GM19239 (cell line): ENCODE data around the gene ZNRF3.
A peak's percentile ranks its signal among the peaks of the same experiment; 100 is the strongest.
"Not testable (repeated sequence)": the region's sequence is repeated elsewhere in the genome, so short reads cannot be mapped to it uniquely, and the experiment has no call there.

ENCODE experiments used
- DNase-seq: peaks from one replicate; pipeline ENCODE4 v3.0.0; 2011; ENCODE audit warnings: low spot score; ENCODE audit not compliant: insufficient read length
- FAIRE-seq: peaks from 2 replicates; lab custom pipeline; 2011; peaks lifted over from hg19 to GRCh38; lab: Jason Lieb, UNC

The ZNRF3 gene

DNA sequence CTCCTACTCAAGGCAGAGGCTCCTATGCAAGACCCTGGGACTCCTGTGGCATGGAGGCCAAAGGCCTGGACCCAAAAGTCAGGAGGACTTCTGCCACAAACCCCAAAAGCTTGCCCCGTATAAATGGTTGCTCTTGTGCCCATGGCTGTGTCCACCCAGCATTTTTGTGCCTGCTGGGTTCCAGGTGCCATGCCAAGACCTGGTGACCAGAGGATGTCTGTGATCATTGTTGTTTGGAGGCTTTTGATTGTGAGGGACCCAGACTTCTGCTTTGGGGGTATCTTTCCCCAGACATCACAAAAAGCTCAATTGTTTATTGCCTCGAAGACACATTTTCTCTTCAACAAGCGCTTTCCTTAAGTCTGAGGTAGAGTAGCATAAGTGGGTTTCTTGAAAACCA, 143.2 kb downstream of the ZNRF3 start:
- FAIRE-seq: no peak
- DNase-seq: no peak

DNA sequence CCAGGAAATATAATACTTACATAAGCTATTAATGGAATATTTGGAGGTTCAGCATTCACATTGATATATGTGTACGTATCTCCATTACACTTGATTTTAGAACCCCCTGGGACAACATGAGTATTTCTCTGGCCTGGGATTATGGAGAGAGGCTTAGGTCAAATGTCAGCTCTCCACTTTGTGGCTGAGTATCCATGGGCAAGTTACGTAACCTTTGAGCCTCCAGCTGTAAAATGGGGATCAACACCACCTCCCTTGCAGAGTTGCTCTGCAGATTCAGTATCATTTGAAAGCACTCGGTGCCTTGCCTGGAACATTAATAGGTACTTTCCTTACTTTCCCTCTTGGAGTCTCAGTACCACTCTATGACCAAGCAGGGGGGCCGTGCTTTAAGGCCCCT, 145.1 kb downstream of the ZNRF3 start:
- no peak for FAIRE-seq
- DNase-seq: no peak

DNA sequence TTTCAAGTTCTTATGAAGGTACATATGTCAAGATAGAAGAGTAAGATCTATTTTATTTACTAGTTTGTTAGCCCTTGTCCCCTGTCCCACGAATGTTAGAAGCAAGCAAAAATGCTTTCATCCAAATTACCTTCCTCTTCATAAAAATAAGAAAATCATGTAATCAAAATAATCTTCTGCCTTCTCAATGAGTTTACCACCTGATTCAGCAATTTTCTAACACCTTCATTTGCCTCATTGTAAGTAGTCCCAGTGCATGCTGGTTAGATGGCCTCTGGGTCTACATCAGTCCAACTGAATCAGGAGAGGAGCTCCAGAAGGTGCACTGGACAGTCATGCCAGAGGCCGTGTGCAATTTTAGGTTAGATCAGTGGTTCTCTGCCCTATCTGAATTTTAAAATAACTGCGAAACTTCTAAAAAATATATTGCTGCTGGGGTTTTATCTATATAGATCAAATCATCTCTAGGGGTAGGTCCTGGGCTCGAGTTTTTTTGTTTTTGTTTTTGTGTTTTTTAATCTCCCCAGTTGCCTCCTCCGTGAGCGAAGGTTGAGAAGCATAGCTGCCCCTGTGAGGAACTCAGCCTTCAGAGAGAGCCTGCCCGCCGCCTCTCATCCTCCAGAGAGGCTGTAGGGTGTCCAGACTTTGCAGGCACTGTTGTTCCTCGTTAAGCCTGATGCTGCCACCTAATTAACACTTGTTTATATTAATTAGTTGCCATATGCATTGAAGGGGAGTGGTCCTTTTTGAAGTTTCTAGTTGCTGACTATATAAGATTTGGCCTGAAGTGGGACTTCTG, 146.0 kb downstream of the ZNRF3 start:
- FAIRE-seq: no peak
- DNase-seq: no peak

DNA sequence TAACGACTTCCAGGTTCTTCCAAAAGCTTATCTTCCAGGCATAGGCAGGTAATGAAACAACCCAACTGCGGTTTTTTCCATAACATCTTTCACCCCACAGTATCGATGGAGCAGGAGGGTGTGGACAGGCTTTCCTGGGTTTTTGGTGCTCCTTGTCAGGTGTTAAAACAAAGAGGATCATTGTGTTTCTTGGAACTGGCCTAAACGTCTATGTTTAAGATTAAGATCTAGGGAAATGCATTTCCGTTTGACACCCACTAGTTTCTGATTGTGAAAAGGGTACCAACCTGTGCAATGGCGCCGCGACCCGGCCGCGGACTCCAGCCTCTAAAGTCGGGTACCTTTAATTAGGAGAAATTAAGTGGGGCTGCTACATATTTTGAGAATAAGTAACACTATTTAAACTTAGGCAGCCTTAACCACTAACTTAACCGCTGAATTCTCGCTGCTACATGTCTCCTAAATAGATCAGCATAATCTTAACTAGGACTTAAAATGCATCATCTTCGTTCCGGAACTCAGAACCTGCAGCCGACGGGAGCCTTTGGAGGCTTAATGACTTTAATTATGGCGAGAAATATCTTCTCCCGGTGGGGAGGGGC, 146.7 kb downstream of the ZNRF3 start:
- no peak for DNase-seq
- FAIRE-seq: no peak

DNA sequence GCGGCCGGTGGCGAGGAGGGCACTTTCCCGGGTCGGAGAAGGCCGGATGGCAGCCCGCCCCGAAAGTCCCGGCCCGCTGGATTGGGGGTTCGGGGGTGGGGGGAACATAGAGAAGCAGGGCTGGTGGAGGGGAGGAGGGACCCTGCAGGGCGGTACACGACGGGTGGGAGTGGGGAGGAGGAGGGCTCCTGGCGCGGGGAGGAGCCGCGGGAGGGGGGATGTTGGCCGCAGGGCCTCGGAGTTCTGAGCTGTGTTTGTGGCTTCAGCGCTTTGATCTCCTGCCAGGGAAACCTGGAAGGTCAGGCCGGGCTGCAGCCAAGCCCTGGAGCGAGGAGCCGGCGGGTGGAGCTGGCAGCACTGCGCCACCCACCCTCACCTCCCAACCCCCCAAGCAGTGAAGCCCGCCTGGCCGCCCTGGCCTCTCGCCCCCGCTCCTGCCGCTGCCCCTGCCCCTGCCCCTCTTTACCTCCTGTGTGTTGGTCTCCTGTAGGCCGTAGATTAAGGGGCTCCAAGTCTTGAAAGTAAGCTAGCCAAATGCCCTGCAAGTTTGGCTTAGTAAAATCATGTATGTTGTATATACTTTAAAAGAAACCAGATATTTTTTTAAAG, 147.3 kb downstream of the ZNRF3 start:
- DNase-seq (no peak), FAIRE-seq (no peak)

DNA sequence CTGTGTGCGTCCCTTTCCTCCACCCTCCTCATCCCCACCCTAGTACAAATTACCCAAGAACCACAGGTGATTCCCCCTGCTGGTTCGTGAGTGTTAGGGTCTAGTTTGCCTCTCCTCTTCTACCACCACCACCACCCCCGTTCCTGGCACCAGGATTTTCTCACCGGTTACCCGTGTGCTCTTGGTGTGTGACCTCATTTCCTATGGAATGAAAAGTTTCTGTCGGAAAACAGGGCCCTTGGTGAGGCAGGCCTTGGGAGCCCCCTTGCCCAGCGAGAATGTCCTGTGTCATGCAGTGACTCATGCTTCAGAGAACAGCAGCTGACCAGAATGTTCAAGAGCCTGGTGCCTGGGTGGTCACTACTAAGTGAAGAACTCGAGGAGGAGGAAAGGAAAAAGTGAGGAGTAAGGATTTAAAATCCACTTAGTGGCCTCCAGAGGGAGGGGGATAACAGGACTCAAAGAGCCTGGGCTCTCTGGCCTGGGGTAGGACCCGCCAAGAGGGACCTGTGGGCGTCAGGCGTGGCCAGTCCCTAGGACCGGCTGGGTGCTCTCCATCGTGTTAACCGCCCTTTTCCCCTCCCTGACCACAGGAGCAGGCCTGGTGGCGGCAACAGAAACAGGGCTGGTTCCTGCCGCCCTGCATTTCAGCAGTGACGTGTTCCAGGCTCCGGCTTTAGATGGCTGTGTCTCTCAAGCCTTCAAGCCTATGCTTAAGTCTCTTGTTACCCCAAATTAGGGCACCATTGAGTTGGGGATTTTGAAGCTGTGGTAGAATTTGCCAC, 148.0 kb downstream of the ZNRF3 start:
- FAIRE-seq (no peak), DNase-seq (no peak)

DNA sequence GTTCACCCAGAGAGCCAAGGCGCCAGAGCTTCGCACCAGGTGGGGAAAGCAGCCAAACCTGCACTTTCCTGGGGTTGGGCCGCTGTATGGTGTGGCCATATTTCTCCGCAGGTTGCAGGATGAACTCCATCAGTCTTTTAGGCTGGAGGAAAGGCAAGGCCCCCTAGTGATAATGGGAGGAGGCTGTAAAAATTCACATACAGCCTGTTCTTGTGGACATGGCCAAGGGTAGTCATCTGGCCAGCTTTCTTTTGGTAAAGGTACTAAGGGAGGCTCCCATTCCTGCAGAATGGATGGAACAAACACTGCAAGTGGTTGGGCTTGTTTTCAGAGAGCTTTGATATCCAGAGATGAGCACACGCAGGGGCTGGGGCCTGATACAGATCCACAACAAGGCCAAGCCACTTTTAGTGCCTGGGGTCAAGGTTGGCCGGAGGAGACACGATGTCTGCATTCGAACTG, 148.7 kb downstream of the ZNRF3 start:
- no peak for FAIRE-seq
- no peak for DNase-seq

DNA sequence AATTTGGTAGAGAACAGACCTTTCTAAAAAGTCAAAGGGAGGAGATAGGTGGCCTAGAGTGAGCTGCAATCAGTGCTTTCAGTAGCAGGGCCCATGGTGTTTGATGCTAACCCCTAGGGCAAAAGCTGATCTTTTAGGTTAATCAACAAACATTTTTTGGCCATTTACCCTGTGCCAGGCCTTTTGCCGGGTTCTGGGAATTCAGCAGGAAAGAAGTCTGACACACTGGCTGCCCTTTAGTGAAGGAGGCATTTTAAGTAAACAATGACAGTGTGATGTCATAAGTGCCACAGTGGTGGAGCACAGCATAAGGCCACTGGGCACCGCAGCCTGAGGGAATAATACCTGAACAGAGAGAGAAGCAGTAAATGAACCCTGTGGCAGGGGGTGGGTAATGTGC, 149.2 kb downstream of the ZNRF3 start:
- no peak for FAIRE-seq
- DNase-seq: no peak

DNA sequence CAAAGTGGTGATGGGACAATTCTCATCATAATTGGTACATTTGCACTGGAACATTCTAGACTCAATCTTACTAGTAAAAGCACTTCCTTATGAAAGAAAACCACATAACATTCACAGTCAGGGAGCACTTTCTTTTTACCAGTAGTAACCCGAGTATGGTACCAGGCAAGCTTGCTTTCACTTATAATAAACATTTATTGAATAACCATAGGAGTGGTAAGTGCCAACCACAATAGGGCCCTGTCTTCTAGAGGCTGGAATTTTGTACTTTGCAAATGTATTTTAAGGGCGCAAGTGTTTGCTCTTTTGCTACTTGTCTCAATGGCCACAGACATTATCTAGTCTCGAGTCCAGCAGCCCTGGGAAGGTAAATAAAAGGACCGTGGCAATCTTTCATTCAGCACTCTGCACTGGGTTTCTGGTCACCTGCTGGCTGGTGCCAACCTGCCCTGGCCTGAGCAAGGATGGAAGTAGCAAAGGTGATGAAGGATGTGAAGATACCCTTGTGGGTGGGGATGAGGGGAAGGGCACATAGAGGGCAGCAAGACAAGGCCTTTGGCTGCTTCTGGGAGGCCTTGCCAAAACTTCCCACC, 154.1 kb downstream of the ZNRF3 start:
- DNase-seq: no peak
- FAIRE-seq: no peak

DNA sequence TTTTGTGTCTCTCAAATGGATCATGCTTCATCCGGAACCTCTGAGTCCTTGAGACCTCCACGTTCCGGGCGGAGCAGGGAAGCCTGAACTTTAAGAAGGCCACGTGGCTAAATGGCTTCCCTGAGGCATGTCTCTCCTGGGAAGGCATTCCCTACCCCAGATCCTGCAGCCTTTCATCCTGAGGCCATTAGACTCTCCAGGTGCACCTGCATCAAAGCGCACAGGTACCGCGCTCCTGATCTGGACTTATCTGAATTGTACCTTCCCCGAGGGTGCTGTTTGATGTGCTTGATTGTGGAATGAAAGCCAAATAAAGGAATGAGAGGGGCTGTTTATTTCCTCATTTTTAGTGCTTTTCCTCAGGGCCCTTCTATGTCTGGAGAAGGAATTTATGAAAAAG, 155.8 kb downstream of the ZNRF3 start:
- FAIRE-seq (no peak), DNase-seq (no peak)

DNA sequence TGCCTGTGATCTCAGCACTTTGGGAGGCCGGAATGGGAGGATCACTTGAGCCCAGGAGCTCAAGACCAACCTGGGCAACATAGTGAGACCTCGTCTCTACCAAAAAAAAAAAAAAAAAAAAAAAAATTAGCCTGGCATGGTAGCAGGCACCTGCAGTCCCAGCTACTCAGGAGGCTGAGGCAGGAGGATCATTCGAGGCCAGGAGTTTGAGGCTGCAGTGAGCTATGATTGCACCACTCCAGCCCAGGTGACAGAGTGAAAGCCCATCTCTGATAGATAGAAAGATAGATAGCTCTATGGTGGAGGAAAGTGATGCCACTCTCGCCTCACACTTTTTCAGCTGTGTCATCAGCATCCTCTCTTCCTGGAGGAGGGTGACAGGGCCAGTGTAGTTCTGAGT, 156.3 kb downstream of the ZNRF3 start:
- DNase-seq, FAIRE-seq: not testable (repeated sequence)

DNA sequence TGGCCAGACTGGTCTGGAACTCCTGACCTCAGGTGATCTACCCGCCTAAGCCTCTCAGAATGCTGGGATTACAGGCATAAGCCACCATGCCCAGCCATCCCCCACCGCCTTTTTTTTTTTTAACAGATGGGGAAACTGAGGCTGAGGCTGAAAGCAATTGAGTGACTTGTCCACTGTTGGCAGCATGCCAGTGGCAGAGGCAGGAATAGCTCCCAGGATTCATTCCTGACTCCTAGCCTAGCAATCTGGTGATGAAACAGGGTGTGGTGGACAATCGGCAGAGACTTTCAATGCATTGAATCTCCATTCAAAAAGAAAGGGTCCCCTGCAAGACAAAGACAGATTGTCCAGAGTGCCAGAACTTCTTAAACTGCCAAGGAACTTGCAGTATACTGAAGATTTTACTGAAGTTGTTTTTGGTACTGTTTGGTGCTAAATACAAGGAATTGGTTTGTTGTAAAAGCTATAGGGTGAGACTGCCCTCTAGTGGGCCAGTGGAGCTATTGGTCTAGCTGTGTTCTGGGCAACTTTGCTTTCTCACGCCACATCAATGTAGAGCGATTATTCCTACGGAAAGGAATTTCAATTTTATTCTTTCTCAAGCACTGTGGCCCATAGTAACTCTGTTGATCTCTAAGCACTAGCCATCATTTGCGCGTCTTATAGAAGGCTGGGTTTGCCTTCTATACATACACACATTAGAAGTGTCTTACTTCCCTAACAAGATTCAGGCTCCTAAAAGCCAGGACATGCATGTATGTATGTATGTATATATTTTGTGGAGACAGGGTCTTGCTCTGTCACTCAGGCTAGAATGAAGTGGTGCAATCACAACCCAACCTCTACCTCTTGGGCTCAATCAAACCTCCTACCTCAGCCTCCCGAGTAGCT, 157.3 kb downstream of the ZNRF3 start:
- peak; percentile 58 for DNase-seq
- FAIRE-seq: peak; percentile 97

DNA sequence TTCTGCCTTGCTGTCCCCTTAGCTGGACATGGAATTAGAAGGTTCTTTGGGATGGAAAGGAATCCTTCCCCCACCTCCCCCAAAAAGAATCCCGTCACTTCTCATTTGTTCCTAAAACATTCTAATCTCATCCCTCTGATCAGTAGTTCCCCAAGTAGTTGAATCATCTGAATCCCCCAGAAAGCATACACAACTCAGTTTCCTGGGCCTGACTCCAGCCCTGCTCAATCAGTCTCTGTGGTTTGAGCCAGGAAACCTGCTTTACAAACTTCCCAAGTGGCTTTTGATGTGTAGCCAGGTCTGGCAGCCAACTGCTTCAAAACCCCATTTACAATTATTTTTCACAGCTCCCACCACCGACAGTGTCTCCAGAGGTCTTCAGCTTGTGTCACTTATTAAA, 158.0 kb downstream of the ZNRF3 start:
- DNase-seq (no peak), FAIRE-seq (no peak)

DNA sequence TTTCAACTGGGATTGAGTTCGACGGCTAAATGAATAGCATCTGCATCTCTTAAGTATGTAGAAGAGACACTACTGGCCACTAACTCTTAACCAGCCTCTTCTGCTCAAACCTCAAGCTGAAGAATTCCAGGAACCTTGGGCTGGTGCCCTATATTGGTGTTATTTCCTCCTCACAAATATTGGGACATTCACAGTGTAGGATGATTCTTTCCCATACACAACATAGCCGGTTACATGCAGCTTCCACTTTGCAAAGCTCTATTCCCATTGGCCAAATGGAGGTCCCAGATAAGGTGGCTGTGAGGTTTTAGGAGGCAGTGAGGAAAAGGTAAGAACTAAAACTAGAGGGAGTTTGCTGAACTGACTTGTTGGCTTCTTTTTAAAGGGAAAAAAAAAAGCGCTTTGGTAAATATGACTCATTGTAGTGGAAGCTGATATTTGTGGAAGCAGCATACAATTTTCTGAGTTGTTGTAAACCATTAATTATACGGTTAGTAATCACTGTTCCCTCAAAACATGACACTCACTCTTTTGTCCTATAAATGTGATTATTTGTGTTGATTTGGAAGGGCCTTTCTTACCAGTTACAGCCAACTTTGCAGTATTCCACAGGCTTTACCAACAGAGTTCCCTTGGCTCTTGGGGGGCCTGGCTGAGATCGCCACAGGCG, 160.7 kb downstream of the ZNRF3 start:
- no peak for FAIRE-seq
- no peak for DNase-seq

DNA sequence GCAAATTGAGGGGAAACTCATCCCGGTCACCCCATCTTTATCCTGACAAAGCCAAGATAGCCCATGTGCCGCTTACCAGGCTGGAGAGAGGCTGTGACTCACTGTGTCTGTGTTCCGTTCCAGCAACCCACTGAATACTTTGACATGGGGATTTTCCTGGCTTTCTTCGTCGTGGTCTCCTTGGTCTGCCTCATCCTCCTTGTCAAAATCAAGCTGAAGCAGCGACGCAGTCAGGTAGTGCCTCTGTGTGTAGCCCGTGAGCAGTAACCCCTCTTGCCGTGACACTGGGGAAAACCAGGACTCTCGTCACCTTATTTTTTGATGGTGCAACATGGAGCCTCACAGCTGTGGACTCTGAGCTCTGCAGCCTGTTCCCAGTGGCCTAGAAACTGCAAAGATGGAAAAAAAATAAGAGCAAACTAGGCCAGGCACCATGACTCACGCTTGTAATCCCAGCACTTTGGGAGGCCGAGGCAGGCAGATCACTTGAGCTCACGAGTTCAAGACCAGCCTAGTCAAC, 161.3 kb downstream of the ZNRF3 start:
- FAIRE-seq (no peak), DNase-seq (no peak)

DNA sequence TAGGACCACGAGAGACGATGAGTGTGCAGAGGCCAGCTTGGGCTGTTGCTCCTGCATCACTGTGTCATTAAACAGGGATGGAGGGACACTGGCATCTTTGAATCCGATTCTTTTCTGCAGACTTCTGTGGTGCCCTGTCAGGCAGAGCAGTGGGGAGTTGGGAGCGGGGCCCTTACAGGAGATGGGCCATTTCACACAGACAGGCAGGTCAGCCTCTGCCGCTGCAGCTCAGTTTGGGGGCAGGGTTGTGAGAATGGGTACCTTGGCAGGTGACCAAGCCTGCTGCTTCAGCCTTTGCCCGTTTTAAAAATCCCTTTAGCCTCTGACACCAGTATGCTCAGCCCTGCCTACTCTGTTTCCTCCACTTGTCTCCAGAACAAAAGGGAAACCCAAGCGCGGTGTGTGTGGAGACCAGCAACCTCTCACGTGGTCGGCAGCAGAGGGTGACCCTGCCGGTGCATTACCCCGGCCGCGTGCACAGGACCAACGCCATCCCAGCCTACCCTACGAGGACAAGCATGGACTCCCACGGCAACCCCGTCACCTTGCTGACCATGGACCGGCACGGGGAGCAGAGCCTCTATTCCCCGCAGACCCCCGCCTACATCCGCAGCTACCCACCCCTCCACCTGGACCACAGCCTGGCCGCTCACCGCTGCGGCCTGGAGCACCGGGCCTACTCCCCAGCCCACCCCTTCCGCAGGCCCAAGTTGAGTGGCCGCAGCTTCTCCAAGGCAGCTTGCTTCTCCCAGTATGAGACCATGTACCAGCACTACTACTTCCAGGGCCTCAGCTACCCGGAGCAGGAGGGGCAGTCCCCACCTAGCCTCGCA, 165.7 kb downstream of the ZNRF3 start:
- FAIRE-seq: no peak
- DNase-seq: no peak

DNA sequence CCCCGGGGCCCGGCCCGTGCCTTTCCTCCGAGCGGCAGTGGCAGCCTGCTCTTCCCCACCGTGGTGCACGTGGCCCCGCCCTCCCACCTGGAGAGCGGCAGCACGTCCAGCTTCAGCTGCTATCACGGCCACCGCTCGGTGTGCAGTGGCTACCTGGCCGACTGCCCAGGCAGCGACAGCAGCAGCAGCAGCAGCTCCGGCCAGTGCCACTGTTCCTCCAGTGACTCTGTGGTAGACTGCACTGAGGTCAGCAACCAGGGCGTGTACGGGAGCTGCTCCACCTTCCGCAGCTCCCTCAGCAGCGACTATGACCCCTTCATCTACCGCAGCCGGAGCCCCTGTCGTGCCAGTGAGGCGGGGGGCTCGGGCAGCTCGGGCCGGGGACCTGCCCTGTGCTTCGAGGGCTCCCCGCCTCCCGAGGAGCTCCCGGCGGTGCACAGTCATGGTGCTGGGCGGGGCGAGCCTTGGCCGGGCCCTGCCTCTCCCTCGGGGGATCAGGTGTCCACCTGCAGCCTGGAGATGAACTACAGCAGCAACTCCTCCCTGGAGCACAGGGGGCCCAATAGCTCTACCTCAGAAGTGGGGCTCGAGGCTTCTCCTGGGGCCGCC, 166.4 kb downstream of the ZNRF3 start:
- no peak for DNase-seq
- no peak for FAIRE-seq
